Panc1 (cell line): ENCODE results near the gene FAM222B.

Source experiments
- SIN3A ChIP-seq: IDR thresholded peaks from 2 replicates; pipeline ENCODE4 v1.6.1; 2012; ENCODE audit warnings: low read depth, mild to moderate bottlenecking, low read length, moderate library complexity, borderline replicate concordance; ENCODE audit not compliant: insufficient read depth
- TF ChIP-seq, protein P1 (sequence below): fragments of 450-650 bp; IDR thresholded peaks from 2 replicates; pipeline ENCODE4 v1.5.1; 2017; ENCODE audit warnings: mild to moderate bottlenecking

DNA sequence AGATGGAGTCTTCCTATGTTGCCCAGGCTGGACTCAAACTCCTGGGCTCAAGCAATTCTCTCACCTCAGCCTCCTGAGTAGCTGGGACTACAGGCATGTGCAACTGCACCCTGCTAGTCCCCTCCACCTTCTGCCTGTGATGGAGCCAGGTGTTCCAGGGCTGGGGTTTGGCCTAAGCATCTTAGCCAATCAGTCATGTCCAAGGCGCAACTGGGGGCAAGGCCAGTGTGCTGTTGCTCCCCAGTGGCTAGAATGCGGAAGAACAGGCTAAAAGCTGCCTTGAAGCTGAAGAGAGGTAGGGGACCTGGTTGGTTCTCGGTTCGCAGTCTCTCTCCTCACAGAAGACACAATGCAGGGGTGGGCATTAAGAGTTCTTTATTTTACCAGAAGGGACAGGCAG lies 36.4 kb upstream of the FAM222B start:
- TF ChIP-seq, protein P1, sequence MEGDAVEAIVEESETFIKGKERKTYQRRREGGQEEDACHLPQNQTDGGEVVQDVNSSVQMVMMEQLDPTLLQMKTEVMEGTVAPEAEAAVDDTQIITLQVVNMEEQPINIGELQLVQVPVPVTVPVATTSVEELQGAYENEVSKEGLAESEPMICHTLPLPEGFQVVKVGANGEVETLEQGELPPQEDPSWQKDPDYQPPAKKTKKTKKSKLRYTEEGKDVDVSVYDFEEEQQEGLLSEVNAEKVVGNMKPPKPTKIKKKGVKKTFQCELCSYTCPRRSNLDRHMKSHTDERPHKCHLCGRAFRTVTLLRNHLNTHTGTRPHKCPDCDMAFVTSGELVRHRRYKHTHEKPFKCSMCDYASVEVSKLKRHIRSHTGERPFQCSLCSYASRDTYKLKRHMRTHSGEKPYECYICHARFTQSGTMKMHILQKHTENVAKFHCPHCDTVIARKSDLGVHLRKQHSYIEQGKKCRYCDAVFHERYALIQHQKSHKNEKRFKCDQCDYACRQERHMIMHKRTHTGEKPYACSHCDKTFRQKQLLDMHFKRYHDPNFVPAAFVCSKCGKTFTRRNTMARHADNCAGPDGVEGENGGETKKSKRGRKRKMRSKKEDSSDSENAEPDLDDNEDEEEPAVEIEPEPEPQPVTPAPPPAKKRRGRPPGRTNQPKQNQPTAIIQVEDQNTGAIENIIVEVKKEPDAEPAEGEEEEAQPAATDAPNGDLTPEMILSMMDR, result no peak
- TF ChIP-seq SIN3A, result no peak
